GOT3 (cell line): ENCODE measurements around the gene HBD.
"Not testable (repeated sequence)": the region's sequence is repeated elsewhere in the genome, so short reads cannot be mapped to it uniquely, and the experiment has no call there.

Experiments
- DNase-seq: peaks from one replicate; lab custom pipeline; 2025; ENCODE audit warnings: mixed read lengths; lab: John Stamatoyannopoulos, UW

HBD gene

GRCh38 chr11:5252919-5253265 is 18.6 kb upstream of the HBD start:
- no peak for DNase-seq

- DNase-seq = no peak
Measured at GRCh38 chr11:5252192-5252918, 18.1 kb upstream of the HBD start.

DNA sequence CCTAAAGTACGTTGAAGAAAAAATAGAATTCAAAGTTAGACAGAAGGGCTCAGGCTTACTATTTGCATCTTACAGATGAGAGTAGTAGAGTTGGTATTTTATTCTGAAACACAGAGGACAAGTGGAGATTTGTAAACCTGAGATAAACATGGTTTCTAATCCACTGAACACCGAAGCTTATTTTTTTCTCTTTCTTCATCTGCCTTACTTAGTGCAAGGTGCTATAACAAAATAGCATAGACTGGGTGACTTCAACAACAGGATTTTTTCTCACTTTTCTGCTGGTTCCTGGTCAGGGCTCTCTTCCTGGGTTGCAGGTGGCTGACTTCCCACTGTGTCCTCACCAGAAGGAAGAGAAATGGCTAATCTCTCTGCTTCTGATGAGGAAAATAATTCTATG is 17.5 kb upstream of the HBD start:
- DNase-seq = no peak

- DNase-seq = no peak
Measured at GRCh38 chr11:5250543-5251204, 16.4 kb upstream of the HBD start.

DNA sequence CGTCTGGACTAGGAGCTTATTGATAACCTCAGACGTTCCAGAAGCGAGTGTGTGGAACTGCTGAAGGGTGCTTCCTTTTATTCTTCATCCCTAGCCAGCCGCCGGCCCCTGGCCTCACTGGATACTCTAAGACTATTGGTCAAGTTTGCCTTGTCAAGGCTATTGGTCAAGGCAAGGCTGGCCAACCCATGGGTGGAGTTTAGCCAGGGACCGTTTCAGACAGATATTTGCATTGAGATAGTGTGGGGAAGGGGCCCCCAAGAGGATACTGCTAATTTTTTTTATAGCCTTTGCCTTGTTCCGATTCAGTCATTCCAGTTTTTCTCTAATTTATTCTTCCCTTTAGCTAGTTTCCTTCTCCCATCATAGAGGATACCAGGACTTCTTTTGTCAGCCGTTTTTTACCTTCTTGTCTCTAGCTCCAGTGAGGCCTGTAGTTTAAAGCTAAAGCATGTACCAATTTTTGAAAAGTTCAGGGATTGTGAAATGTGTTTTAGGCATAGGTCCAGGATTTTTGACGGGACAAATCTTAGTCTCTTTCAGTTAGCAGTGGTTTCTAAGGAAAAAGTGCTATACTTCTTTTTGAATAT is 15.6 kb upstream of the HBD start, which contains the start of gene HBG1:
Gene HBG1 (minus strand): TSS at position 51 of the 590 bp plus-strand sequence. CDS start 53 bp downstream, outside the sequence.
- DNase-seq = not testable (repeated sequence)

DNA sequence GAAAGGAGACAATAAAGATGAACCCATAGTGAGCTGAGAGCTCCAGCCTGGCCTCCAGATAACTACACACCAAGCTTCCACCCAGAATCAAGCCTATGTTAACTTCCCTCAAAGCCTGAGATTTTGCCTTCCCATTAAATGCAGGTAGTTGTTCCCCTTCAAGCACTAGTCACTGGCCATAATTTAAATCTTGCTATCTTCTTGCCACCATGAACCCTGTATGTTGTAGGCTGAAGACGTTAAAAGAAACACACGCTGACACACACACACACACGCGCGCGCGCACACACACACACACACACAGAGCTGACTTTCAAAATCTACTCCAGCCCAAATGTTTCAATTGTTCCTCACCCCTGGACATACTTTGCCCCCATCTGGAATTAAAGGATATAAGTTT is 14.2 kb upstream of the HBD start:
- DNase-seq = not testable (repeated sequence)

- DNase-seq = no peak
Measured at GRCh38 chr11:5247472-5248192, 13.3 kb upstream of the HBD start.

DNA sequence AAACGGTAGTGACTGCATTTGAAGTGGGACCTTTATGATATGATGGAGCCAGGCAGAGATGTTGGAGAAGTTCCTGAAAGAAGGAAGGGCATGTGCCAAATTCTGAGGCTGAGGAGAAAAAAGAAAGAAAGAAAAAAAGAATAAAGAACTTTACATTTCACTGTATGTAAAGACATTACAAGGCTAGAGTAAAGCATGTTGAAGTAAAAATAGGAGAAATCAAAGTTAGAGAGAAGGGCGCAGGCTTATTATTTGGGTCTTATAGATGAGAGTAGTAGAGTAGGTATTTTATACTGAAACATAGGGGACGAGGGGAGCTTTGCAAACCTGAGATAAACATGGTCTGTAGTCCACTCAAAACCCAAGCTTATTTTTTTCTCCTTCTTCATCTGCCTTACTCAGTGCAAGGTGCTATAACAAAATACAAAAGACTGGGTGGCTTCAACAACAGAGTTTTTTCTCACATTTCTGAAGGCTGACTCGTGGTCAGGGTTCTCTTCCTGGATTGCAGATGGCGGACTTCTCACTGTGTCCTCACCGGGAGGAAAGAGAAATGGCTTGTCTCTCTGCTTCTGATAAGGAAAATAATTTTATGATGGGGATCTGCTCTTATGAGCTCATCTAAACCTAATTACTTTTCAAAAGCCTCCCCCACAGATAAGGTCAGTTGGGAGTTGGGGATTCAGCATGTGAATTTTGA is 12.6 kb upstream of the HBD start:
- DNase-seq = no peak

GRCh38 chr11:5245155-5245554 is 10.9 kb upstream of the HBD start:
- DNase-seq = no peak

GRCh38 chr11:5243816-5244180 is 9.5 kb upstream of the HBD start:
- no peak for DNase-seq

DNA sequence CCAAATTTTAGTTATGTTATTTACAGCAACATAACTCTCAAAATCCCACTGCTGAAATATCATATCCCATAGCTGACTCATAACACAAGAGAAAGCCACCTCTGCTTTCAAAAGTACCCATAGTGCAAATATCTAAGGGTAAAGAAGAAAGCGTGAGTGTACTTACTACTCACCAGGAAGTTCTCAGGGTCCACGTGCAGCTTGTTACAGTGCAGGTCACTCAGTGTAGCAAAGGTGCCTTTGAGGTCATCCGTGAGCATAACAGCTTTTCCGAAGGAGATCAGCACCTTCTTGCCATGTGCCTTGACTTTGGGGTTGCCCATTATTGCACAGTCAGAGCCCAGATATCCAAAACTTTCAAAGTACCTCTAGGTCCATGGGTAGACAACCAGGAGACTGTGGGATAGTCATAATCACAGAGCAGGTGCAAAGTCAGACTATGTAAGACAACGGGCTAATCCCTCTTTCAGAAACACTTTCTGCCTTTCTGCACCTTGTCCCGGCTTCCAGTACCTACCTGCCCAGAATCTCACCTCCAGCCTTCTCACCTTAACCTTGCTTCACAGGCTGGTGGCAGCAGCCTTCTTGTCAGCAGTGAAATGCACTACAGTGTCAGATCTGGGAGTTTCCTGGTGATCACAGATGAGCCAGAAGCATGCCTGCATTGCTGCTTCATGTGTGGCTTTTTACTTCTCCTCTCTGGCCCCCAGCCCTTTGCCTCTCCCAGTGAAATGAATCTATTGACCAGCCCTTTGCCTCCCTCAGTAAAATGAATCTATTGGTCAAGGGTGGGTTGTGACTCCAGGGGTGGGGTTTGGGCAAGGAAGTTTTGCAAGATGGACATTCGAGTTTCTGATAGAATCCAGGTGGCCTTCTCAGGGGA is 8.9 kb upstream of the HBD start:
- no peak for DNase-seq

DNA sequence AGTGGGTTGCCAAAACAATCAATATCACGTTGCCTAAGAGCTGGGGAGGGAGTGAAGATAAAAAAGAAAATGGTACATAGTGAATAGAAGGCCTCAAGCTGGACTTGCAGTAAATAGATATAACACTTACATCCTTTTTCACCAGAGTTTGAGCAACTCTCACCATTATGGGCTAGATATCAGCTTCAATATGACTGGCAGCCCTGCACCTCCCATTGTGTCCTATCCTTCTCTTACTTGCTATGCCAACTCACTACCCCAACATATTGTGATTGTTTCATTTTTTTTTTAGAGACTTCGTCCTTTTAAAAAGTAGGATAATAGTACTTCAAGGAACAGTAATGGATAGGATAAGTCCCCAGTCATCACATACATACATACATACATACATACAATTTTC is 7.9 kb upstream of the HBD start:
- no peak for DNase-seq

DNA sequence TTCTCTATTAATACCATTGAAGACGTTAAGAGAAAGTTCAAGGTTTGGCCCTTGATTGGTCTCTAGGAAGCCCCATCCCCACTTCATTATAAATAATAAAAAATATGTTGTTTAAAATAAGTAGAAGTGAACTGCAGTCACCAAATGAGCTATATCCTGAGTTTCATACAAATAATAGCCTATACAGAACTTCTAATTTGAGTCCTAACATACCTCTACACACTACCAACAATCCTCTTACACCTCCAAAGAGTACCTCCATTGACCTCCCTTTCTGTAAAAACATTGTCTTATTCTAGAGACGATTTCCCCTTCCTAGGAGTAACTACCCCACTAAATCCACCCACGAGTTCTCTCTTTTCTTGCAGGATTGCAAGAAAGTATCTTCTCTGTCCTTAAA is 7.2 kb upstream of the HBD start:
- no peak for DNase-seq

- DNase-seq = no peak
Measured at GRCh38 chr11:5240458-5240857, 6.2 kb upstream of the HBD start.

GRCh38 chr11:5240056-5240455 is 5.8 kb upstream of the HBD start:
- DNase-seq = no peak

- DNase-seq = no peak
Measured at GRCh38 chr11:5239046-5239445, 4.8 kb upstream of the HBD start.

DNA sequence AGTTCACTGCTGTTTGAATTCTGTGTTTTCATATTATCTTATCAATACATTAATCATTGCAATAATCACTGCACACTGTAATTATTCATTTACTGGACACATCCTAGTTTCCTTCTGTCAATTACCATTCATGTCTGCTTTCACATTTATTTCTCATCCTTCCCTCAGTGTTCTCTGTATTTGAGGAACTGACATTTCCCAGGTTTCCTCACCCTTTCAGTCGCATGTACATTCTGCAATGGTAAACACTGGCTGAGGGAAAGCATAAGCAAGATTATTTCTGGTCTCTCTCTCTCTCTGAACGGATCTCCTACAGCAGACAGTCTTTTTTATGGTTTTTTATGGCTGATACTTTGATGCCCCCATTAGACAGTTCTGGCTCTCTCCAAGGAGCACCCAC is 4.2 kb upstream of the HBD start:
- no peak for DNase-seq

DNA sequence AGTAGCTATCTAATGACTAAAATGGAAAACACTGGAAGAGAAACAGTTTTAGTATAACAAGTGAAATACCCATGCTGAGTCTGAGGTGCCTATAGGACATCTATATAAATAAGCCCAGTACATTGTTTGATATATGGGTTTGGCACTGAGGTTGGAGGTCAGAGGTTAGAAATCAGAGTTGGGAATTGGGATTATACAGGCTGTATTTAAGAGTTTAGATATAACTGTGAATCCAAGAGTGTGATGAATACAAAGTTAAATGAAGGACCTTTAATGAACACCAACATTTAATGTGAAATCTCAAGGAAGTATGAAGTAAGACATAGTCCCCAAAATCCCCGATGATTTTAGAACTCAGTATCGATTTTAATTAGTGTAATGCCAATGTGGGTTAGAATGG is 3.1 kb upstream of the HBD start:
- DNase-seq = no peak

- no peak for DNase-seq
Measured at GRCh38 chr11:5235364-5236095, 1.2 kb upstream of the HBD start.

DNA sequence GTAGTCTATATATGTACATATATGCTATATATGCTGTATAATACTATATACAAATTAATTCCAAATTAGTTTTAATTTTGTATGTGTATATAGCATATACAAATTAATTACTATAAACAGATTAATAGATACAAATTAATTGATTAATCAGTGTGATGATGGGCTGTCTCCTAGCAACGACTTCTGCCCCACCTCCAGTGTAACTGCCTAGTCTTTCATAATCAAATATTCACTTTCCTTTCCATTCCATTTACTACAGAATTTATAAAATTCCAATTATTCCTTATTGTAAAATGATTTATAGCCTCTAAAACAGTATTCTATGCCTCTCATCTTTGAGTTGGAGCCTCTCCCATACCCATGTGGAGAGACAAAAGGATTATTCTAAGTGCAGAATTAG is 976 bp downstream of the HBD start:
- no peak for DNase-seq

GRCh38 chr11:5232821-5233220 is 1.5 kb downstream of the HBD start:
- DNase-seq = no peak
